ENCODE results near the gene OSBPL5. TPM values are rescaled to one million over a fixed set of nuclear protein-coding genes. Genes with fewer than 3 reads are reported as not detected.

Gene OSBPL5, protein sequence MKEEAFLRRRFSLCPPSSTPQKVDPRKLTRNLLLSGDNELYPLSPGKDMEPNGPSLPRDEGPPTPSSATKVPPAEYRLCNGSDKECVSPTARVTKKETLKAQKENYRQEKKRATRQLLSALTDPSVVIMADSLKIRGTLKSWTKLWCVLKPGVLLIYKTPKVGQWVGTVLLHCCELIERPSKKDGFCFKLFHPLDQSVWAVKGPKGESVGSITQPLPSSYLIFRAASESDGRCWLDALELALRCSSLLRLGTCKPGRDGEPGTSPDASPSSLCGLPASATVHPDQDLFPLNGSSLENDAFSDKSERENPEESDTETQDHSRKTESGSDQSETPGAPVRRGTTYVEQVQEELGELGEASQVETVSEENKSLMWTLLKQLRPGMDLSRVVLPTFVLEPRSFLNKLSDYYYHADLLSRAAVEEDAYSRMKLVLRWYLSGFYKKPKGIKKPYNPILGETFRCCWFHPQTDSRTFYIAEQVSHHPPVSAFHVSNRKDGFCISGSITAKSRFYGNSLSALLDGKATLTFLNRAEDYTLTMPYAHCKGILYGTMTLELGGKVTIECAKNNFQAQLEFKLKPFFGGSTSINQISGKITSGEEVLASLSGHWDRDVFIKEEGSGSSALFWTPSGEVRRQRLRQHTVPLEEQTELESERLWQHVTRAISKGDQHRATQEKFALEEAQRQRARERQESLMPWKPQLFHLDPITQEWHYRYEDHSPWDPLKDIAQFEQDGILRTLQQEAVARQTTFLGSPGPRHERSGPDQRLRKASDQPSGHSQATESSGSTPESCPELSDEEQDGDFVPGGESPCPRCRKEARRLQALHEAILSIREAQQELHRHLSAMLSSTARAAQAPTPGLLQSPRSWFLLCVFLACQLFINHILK
- total RNA-seq: 33.0 and 45.0 TPM in 2 replicates

DNA sequence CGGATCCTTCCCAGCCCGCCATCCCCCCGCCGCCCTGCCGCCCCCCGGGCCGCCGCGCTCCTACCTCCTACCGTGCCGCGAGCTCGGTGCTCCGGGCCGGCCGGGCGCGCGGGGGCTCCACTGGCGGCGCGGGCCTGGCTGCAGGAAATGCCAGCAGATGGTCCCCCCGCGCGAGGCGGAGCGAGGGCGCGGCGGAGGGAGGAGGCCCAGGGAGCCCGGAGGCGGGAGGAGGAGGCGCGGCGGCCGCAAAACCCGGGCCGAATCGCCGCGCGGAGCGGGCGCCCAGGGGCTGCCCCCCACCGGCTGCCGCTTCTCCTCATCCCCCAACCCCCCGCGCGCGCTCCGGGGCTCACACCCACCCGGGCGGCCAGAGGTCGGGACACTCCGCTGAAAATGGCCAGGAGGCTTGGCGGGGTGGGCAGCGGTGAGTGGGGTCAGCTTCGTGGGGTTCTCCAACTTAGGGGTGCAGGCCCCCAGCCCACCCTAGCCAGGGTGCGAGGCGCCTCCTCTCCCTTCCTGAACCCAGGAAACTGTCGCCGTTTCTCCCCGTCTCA lies at the start of gene OSBPL5:
OSBPL5 (minus strand) TSS at position 159 of the 554 bp plus-strand sequence. CDS start 36,162 bp downstream, outside the sequence.

DNA sequence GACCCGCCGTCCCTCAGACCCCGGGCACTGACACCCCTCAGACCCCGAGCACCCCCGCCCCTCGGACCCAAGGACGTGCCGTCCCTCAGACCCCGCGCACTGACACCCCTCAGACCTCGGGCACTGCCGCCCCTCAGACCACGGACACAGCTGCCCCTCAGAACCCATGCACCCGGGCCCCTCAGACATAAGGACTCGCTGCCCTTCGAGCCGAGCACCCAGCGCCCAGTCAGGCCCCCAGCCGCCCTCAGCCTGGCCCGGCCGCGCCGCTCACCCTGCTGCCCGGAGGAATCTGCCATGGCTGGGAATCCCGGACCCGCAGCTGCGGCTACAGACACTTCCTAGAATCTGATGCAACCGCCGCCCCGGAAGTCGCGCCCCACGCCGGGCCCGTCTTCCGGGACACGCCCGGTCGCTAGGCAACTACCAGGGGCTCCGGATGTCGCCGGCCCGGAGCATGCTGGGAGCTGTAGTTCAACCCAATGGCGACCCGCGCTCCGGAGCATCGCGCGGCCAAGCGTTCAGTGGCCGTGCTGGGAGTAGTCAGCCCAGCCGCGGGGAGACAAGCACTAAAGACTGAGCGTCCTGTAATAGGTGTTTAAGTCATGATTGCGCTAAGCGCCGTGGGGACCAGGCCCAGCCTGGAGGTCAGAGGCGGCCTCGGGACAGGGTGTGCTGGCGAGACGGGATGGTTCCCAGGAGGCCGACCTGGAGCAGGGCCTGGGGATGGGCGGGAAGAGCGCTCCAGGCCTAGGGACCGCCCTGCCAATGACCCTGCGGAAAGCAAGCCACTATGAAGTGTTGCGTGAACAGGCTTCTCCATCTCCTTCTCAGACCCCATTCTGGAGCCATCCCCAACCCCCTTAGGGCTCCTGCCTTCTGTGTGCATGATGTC lies 107.8 kb downstream of the OSBPL5 start, which contains the start of gene CARS1:
CARS1 (minus strand) TSS at position 355 of the 895 bp plus-strand sequence; CDS start at position 299, 56 bp downstream.

Other genes with a start within 250 kb of the OSBPL5 start
- gene PHLDA2, start 235.9 kb downstream of the OSBPL5 start, total RNA-seq: 1.6 and 2.4 TPM in 2 replicates
- gene NAP1L4, start 173.0 kb downstream of the OSBPL5 start, total RNA-seq: 81.5 and 107 TPM in 2 replicates
- gene CARS1, start 107.9 kb downstream of the OSBPL5 start, total RNA-seq: 80.4 and 94.6 TPM in 2 replicates
- gene MRGPRG, start 53.5 kb upstream of the OSBPL5 start, total RNA-seq: not detected in 2 replicates
- gene MRGPRE, start 67.1 kb upstream of the OSBPL5 start, total RNA-seq: not detected in 2 replicates
- gene ZNF195, start 213.8 kb upstream of the OSBPL5 start, total RNA-seq: 11.0 and 12.9 TPM in 2 replicates

Measured in smooth muscle cell of bladder (primary cell).